Measurements from ENCODE around the gene FRAT2.

The FRAT2 gene

DNA sequence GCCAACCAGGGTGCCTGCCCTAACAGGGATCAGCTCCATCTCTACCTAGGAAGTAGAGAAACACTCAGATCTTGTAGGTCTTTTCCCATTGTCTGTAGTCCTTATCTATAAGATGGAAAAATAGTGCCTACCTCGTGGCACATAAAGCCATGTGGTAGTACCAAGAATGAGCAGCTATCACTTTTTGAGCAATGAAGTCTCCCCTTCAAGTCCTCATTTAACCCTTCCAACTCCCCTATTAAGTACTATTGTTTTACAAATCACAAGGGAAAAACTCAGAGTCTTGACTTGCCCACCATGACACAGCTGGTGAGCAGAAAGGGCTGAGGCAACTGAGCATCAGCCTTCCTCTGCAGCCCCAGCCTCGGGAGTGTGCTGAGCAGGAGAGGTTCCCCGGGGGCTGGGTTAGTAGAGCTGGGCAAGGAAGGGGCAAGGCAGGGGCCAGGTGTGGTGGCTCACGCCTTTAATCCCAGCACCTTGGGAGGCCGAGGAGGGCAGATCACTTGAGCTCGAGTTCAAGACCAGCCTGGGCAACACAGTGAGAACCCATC, 3.3 kb downstream of the FRAT2 start:
- intact Hi-C loops (cut with DNase I): loop anchor here (5.0 kb wide), 1 partner anchor 49 kb away; no protein-coding TSS in a partner anchor
- no peak for DNase-seq

DNA sequence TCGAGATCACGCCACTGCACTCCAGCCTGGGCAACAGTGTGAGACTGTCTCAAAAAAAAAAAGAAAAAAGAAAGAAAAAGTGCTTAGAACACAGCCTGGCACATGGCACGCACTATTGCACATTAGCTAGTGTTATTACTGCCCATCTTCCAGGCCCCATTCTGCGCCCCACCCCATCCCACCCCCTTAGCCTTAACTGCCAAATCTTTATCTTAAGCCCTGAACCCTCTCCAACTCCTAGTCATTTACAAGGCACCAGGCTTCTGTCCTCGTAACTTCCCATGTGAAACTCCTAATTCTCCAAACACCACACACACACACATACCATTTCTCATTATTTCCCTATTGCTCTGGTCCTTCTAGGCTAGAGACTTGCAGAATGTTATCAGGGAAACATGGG, 4.8 kb downstream of the FRAT2 start:
- intact Hi-C loops (cut with DNase I): loop anchor here (5.0 kb wide), 1 partner anchor 47 kb away; no protein-coding TSS in a partner anchor
- no peak for DNase-seq

- intact Hi-C loops (cut with DNase I): no loop called here
- no peak for DNase-seq
Measured at GRCh38 chr10:97328646-97329453, 5.7 kb downstream of the FRAT2 start.

- no peak for DNase-seq
- intact Hi-C loops (cut with DNase I): no loop called here
Measured at GRCh38 chr10:97327348-97328294, 6.9 kb downstream of the FRAT2 start.

- intact Hi-C loops (cut with DNase I): no loop called here
- DNase-seq: peak in 39 of 42 donors; percentile 22 to 92 (median 62)
Measured at GRCh38 chr10:97325754-97326153, 8.8 kb downstream of the FRAT2 start.

- no peak for DNase-seq
- intact Hi-C loops (cut with DNase I): no loop called here
Measured at GRCh38 chr10:97323501-97323900, 11.0 kb downstream of the FRAT2 start.

GRCh38 chr10:97321804-97322190, 12.7 kb downstream of the FRAT2 start:
- intact Hi-C loops (cut with DNase I): no loop called here
- peak in 13 of 42 donors; percentile 11 to 66 (median 43) for DNase-seq

GRCh38 chr10:97321032-97321803, 13.3 kb downstream of the FRAT2 start:
- peak in 39 of 42 donors; percentile 31 to 83 (median 65) for DNase-seq
- intact Hi-C loops (cut with DNase I): no loop called here

- peak in 32 of 42 donors; percentile 8 to 67 (median 42) for DNase-seq
- intact Hi-C loops (cut with DNase I): no loop called here
Measured at GRCh38 chr10:97320480-97321031, 14.0 kb downstream of the FRAT2 start.

DNA sequence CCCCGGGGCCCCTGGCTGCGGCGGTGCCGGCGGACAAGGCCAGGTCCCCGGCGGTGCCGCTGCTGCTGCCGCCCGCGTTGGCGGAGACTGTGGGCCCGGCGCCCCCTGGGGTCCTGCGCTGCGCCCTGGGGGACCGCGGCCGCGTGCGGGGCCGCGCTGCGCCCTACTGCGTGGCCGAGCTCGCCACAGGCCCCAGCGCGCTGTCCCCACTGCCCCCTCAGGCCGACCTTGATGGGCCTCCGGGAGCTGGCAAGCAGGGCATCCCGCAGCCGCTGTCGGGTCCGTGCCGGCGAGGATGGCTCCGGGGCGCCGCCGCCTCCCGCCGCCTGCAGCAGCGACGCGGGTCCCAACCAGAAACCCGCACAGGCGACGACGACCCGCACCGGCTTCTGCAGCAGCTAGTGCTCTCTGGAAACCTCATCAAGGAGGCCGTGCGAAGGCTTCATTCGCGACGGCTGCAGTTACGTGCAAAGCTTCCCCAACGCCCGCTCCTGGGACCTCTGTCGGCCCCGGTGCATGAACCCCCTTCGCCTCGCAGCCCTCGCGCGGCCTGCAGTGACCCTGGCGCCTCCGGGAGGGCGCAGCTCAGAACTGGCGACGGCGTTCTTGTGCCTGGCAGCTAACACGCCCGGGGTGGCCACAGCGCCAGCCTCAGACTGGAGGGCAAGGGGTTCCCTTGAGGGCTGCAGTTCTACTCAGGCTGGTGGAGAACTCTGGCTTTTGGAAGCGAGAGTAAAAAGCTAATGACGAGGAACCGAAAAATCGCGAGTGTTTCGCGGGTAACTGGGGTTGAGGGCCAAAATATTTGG, 14.7 kb downstream of the FRAT2 start:
- DNase-seq: peak; percentile 28 to 83 (median 68)
- intact Hi-C loops (cut with DNase I): loop anchor here (1.0 kb wide), 1 partner anchor 14 kb away; the partner anchor contains the start of gene FRAT2

DNA sequence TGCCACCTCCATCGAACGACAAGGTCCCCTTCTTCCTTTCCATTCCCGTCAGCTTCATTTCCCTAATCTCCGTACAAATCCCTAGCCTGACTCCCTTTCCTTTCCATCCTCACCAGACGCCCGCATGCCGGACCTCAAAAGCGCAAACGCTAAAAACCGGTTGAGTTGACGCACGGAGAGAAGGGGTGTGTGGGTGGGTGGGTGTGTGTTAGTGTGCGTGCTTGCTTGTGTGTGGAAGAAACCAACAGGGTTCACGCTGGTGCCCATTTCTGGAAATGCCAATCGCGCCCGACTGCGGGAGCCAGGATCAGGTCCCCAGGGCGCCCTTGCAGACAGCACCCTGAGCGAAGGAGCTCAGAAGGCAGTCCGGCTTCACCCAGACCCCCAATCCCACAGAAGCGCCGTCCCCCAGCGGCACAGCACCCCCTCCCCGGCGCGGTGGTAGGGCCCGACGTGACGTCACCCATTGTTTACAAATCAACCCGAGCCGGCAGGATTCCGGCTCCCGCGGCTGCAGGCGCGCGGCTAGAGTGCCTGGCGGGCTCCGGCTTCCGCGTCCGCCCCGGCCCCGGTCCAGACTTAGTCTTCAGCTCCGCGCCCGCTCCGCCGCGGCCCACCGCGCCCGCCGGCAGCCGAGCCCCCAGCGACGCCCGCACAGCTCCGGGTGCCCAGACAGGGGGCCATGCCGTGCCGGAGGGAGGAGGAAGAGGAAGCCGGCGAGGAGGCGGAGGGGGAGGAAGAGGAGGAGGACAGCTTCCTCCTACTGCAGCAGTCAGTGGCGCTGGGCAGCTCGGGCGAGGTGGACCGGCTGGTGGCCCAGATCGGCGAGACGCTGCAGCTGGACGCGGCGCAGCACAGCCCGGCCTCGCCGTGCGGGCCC, 15.5 kb downstream of the FRAT2 start, which contains the start of gene FRAT1:
Gene FRAT1 (plus strand): TSS at position 500 of the 880 bp plus-strand sequence. CDS start 183 bp downstream, at position 683.
- intact Hi-C loops (cut with DNase I): loop anchor here (1.0 kb wide), 1 partner anchor 15 kb away; the partner anchor contains the start of gene FRAT2
- DNase-seq: peak; percentile 78 to 96 (median 91)

- intact Hi-C loops (cut with DNase I): no loop called here
Measured at GRCh38 chr10:97314671-97315070, 19.9 kb downstream of the FRAT2 start.

GRCh38 chr10:97312897-97313296, 21.6 kb downstream of the FRAT2 start:
- no peak for DNase-seq

More at GRCh38 chr10:97314671-97315070, 19.9 kb downstream of the FRAT2 start:
- no peak for DNase-seq

GRCh38 chr10:97311111-97311626, 23.4 kb downstream of the FRAT2 start:
- intact Hi-C loops (cut with DNase I): no loop called here
- DNase-seq: no peak

More at GRCh38 chr10:97312897-97313296, 21.6 kb downstream of the FRAT2 start:
- intact Hi-C loops (cut with DNase I): no loop called here

DNA sequence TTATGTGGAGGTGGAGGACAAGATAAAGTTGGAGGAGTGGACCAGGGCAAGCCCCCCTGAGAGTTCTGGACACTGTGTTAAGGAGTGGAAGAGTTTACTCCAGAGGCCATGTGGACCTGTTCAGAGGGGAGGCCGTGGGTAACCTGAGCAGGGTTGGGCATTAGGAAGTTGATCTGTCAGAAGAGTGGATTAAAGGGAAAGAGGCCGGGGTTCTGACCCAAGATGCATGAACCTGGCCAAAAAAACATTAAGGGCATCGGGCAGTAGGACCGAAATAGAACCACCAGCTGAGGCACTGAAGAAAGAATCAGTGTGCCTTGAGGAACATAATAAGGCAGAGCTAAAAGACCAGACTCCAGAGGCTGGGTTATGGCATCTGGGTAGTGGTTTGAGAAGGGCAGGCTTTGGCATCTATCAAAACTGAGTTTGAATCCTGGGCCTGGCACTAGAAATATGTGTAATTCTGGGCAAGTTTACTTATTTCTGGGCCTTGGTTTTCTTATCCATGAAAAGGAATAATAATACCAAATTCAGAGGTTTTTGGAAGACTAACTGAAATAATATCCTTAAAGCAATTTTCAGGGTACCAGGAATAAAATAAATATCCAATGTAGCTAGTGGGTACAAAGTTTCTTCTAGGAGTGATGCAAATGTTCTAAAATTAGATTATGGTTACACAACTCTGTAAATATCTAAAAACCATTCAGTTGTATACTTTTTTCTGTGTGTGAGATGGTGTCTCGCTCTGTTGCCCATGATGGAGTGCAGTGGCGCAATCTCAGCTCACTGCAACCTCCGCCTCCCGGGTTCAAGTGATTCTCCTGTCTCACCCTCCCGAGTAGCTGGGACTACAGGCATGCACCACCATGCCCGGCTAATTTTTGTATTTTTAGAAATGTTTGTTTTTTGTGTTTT, 26.4 kb downstream of the FRAT2 start:
- intact Hi-C loops (cut with DNase I): no loop called here
- DNase-seq: no peak
